Germinal center (tissue), 1 donor: ENCODE measurements around the gene MTRF1L.
"Not testable (repeated sequence)": the region's sequence is repeated elsewhere in the genome, so short reads cannot be mapped to it uniquely, and the experiment has no call there.

Experiments
- DNase-seq: peaks from one replicate; pipeline ENCODE4 v3.0.0; 2012; ENCODE audit warnings: mixed read lengths, low spot score

The MTRF1L gene

GRCh38 chr6:152969688-152970418, 32.7 kb downstream of the MTRF1L start:
- no peak for DNase-seq

GRCh38 chr6:152966168-152966894, 36.2 kb downstream of the MTRF1L start:
- DNase-seq: not testable (repeated sequence)

GRCh38 chr6:152959333-152959732, 43.2 kb downstream of the MTRF1L start:
- no peak for DNase-seq

GRCh38 chr6:152957796-152958195, 44.7 kb downstream of the MTRF1L start:
- DNase-seq: no peak

- no peak for DNase-seq
These were observed 48.1 kb downstream of the MTRF1L start for GRCh38 chr6:152954443-152954842.

DNA sequence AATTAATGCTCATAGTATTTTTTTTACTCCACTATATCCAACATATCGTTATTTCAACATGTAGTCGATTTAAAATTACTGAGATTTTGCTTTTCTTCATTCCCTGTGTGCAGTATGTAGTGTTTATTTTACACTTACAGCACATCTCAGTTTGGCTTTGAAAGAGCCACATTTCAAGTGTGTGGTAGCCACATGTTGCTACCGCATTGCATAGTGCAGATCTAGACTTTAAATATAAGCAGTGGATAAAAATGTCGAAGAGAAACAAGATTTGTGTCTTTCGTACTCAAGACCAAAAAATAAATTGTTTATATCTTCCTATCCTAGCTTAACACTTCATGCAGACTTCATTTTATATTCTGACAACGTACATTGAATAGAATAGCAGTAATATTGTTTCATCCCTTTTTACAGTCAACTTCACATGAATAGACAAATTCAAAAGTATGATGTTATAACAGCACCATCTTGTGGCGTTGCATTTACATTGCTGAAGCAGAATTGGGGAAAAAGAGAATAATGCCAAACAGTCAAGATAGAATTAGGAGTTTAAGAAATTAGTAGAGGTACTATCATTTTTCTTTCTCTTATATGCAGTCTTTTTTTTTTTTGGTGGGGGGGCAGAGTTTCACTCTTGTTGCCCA, 49.5 kb downstream of the MTRF1L start:
- peak; percentile 26 for DNase-seq

DNA sequence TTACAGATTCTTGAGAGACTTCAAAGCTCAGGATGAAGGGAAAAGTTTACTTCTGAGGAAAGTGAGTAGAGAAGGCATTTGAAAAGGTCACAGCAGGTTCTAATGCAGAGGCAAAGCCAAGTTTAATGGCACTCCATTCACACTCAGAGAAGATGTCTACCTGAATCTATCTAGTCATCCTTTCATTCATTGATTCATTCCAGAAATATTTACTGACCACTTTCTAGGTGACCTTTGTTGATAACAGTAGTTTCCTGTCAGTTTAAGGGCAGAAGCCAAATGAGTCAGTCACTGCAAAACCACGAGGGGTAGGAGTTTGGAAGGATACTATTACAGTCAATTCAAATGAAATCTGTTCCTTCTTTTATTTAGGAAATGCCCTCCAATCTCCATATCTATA, 50.5 kb downstream of the MTRF1L start:
- DNase-seq: no peak

- no peak for DNase-seq
These were observed 52.3 kb downstream of the MTRF1L start for GRCh38 chr6:152950240-152950639.

GRCh38 chr6:152948150-152948768, 54.2 kb downstream of the MTRF1L start:
- DNase-seq: peak; percentile 18

- DNase-seq: no peak
These were observed 55.5 kb downstream of the MTRF1L start for GRCh38 chr6:152946995-152947394.

DNA sequence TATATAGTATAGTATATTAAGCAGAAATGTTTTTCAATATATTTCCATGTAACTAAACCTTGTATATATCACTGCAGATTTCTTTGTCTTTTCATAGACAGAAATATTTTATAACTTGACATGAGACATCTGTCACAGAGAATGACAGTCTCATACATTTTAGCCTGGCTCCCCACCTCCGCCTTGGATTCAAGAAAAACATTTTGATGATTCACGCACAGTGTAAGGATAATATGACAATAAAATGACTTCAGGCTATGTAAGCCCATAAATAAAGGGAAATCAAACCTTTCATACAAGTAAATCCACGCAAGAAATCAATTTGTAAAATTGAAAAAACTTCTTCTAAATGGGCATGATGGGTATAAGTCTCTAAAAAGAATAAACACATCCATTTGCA, 56.0 kb downstream of the MTRF1L start:
- no peak for DNase-seq

DNA sequence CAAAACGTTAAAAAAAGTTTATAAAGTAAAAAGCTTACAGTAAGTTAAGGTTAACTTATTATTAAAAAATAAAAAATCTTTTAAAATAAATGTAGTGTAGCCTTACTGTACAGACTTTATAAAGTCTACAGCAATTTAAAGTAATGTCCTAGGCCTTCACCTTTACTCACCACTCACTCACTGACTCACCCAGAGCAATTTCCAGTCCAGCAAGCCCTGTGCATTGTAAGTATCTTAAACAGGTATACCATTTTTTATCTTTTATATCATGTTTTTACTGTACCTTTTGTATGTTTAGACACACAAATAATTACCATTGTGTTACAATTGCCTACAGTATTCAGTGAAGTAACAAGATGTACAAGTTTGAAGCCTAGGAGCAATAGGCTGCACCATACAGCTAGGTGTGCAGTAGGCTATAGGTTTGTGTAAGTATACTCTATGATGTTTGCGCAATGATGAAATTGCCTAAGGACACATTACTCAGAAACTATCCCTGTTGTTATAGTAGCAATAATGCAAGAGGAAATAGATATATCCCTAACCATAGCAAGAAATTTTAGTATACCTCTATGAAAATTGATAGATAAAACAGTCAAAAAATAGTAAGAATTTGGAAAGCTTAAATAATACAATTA, 59.1 kb downstream of the MTRF1L start:
- DNase-seq: no peak

GRCh38 chr6:152942319-152942869, 60.1 kb downstream of the MTRF1L start:
- no peak for DNase-seq

DNA sequence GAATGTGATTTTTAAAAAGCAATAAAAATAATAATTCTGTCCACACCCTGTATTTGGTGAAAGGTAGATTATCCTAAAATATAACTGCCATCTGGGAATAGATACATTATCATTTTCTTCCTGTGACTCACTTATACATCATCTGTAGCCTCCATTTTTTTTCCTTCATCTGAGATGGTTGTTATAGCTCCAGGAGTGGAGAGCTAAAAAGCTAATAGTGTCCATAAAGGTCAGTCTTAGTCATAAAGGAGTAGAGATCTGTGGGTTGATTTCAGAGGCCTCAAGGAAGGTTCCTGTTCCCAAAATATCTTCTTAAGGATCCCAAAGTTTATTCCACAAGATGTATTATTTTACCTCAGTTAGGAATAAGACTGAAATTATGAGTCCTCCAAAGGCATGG, 60.8 kb downstream of the MTRF1L start:
- DNase-seq: no peak
